Tibial artery (tissue), 4 donors: ENCODE data around the gene ESCO1.
A peak's percentile ranks its signal among the peaks of the same experiment; 100 is the strongest.
"Not testable (repeated sequence)": the region's sequence is repeated elsewhere in the genome, so short reads cannot be mapped to it uniquely, and the experiment has no call there.

Experiments
- DNase-seq, 2 donors: peaks; one replicate each; pipeline ENCODE4 v3.0.0-alpha.2; 2019
- H3K27ac ChIP-seq, 2 donors: fragments of 200-600 bp; sonication (generic) in 1 of 2; 1 replicate in 1 of 2; 2 replicates in 1 of 2; pipeline ENCODE4 v1.5.1; 2018 to 2019; ENCODE audit warnings: mild to moderate bottlenecking in 1 of 2
- H3K27me3 ChIP-seq, 2 donors: fragments of 200-600 bp; sonication (generic) in 1 of 2; one replicate each; pipeline versions ENCODE4 v1.5.1 to v1.6.0; 2016 to 2019
- H3K36me3 ChIP-seq, 3 donors: fragments of 200-600 bp; sonication (generic) in 2 of 3; one replicate each; pipeline ENCODE4 v1.5.1; 2016 to 2019; ENCODE audit warnings: mild to moderate bottlenecking in 2 of 3
- H3K4me1 ChIP-seq, 4 donors: fragments of 200-600 bp; sonication (generic) in 2 of 4; 1 replicate in 3 of 4; 2 replicates in 1 of 4; pipeline ENCODE4 v1.5.1; 2016 to 2019
- H3K4me3 ChIP-seq, 2 donors: fragments of 200-600 bp; sonication (generic) in 1 of 2; 1 replicate in 1 of 2; 2 replicates in 1 of 2; pipeline ENCODE4 v1.5.1; 2018 to 2019; ENCODE audit warnings: mild to moderate bottlenecking in 2 of 2
- H3K9me3 ChIP-seq, 3 donors: fragments of 200-600 bp; sonication (generic) in 1 of 3; one replicate each; pipeline ENCODE4 v1.5.1; 2016 to 2019
- CTCF ChIP-seq, 2 experiments: fragments of 200-600 bp in 1 of 2; fragments of 450-650 bp in 1 of 2; IDR thresholded peaks; one replicate each; pipeline ENCODE4 v1.5.1; 2017 to 2019; ENCODE audit warnings: antibody characterized with exemption in 2 of 2, mild to moderate bottlenecking in 1 of 2, moderate library complexity in 1 of 2
- intact Hi-C: fragments of 100-400 bp; cut with DNase I; formaldehyde crosslinking; loops from one replicate; pipeline ENCODE4 v1.15.0; 2023; ENCODE audit warnings: low total_unique reads

ESCO1 gene

GRCh38 chr18:21593540-21594257, 6.8 kb downstream of the ESCO1 start:
- peaks cover 0 to 7% (median 4%) of the 10 kb centered on the region in 3 donors for H3K36me3 ChIP-seq
- H3K4me1 ChIP-seq, result peaks cover 0 to 22% (median 6%) of the 10 kb centered on the region in 4 donors
- intact Hi-C loops, result no loop called here
- H3K9me3 ChIP-seq, result no peaks in the 10 kb centered on the region
- DNase-seq, result no peak
- H3K4me3 ChIP-seq, result no peak overlapping the region
- no peak for TF ChIP-seq CTCF (IDR thresholded peaks at IDR 0.05)
- no peak overlapping the region for H3K27ac ChIP-seq
- H3K27me3 ChIP-seq, result no peaks in the 10 kb centered on the region

GRCh38 chr18:21592361-21592760, 8.1 kb downstream of the ESCO1 start:
- DNase-seq, intact Hi-C loops, H3K27me3 ChIP-seq, H3K27ac ChIP-seq, H3K4me3 ChIP-seq, H3K9me3 ChIP-seq, H3K36me3 ChIP-seq: not testable (repeated sequence)
- peaks cover 0 to 12% (median 0%) of the 10 kb centered on the region in 4 donors for H3K4me1 ChIP-seq

GRCh38 chr18:21584391-21584790, 16.1 kb downstream of the ESCO1 start:
- H3K36me3 ChIP-seq, result peaks cover 7 to 29% (median 9%) of the 10 kb centered on the region in 3 donors
- no peak overlapping the region for H3K27ac ChIP-seq
- H3K9me3 ChIP-seq, result no peaks in the 10 kb centered on the region
- H3K4me3 ChIP-seq, result no peak overlapping the region
- intact Hi-C loops, result no loop called here
- no peak for DNase-seq
- H3K4me1 ChIP-seq, result no peaks in the 10 kb centered on the region
- no peak for TF ChIP-seq CTCF (IDR thresholded peaks at IDR 0.05)
- no peaks in the 10 kb centered on the region for H3K27me3 ChIP-seq

- Histone ChIP-seq H3K9me3 (no peaks in the 10 kb centered on the region), H3K4me3 (no peak overlapping the region), H3K27me3 (no peaks in the 10 kb centered on the region), H3K4me1 (peaks cover 0 to 33% (median 7%) of the 10 kb centered on the region in 4 donors), H3K36me3 (peaks cover 5 to 51% (median 23%) of the 10 kb centered on the region in 3 donors), H3K27ac (no peak overlapping the region)
- no peak for DNase-seq
- intact Hi-C loops, result no loop called here
- TF ChIP-seq CTCF (IDR thresholded peaks at IDR 0.05), result no peak
These were observed 24.8 kb downstream of the ESCO1 start for GRCh38 chr18:21575656-21576055.

- no peaks in the 10 kb centered on the region for H3K27me3 ChIP-seq
- DNase-seq, result no peak
- no peak overlapping the region for H3K4me3 ChIP-seq
- intact Hi-C loops, result loop anchor here (5.0 kb wide), 1 partner anchor 1086 kb away; no protein-coding TSS in a partner anchor
- H3K36me3 ChIP-seq, result peaks cover 18 to 68% (median 52%) of the 10 kb centered on the region in 3 donors
- no peaks in the 10 kb centered on the region for H3K9me3 ChIP-seq
- H3K4me1 ChIP-seq, result peaks cover 0 to 33% (median 7%) of the 10 kb centered on the region in 4 donors
- peak overlapping the region in 1 of 2 donors; percentile 60 for H3K27ac ChIP-seq
- no peak for TF ChIP-seq CTCF (IDR thresholded peaks at IDR 0.05)
These were observed 28.7 kb downstream of the ESCO1 start for GRCh38 chr18:21571772-21572171.

- peaks cover 41 to 74% (median 47%) of the 10 kb centered on the region in 3 donors for H3K36me3 ChIP-seq
- no peak for DNase-seq
- H3K9me3 ChIP-seq, result no peaks in the 10 kb centered on the region
- no peak for TF ChIP-seq CTCF (IDR thresholded peaks at IDR 0.05)
- intact Hi-C loops, result no loop called here
- H3K27ac ChIP-seq, result no peak overlapping the region
- H3K4me3 ChIP-seq, result no peak overlapping the region
- H3K4me1 ChIP-seq, result no peaks in the 10 kb centered on the region
- no peaks in the 10 kb centered on the region for H3K27me3 ChIP-seq
These were observed 41.3 kb downstream of the ESCO1 start for GRCh38 chr18:21559195-21559594.
